IMR-90 (cell line): ENCODE measurements around the gene RGL4. TPM values are rescaled to one million over a fixed set of nuclear protein-coding genes. Genes with fewer than 3 reads are reported as not detected.

Experiments
- ATAC-seq: fragments of 200-7000 bp; cut with Tn5 transposase; 2 replicates; pipeline ENCODE4 v1.9.1; 2020; ENCODE audit warnings: low read depth, mild to moderate bottlenecking, moderate library complexity
- BruUV-seq: library from RNA; stranded (reverse); fragments of 400-500 nt; replicated peaks from 2 replicates; lab custom pipeline; 2021; lab: Mats Ljungman, UMichigan
- CTCF ChIA-PET: fragments of 300-600 bp; formaldehyde crosslinking; extraction: SDS; loops from one replicate; lab custom pipeline; 2021; ENCODE audit warnings: antibody characterized with exemption; lab: Yijun Ruan, JAX
- POLR2A ChIA-PET: fragments of 300-600 bp; sonication (Branson Sonifier 250); formaldehyde crosslinking; loops from one replicate; lab custom pipeline; 2022; ENCODE audit warnings: antibody characterized with exemption; ENCODE audit not compliant: unreplicated experiment; lab: Charles Lee
- DNase-seq: peaks from one replicate; pipeline ENCODE4 v3.0.0; 2013
- H2AFZ ChIP-seq: replicated peaks from 2 replicates; pipeline ENCODE3; 2013; ENCODE audit warnings: low read length, mild to moderate bottlenecking; ENCODE audit not compliant: poor library complexity
- H2AK5ac ChIP-seq: 2 replicates; pipeline ENCODE4 v1.6.1; 2013; ENCODE audit warnings: low read depth, low read length, inconsistent platforms
- H2AK9ac ChIP-seq: replicated peaks from 2 replicates; pipeline ENCODE3; 2013; ENCODE audit warnings: mild to moderate bottlenecking, low read depth, low read length, moderate library complexity; ENCODE audit not compliant: poor library complexity
- H2BK120ac ChIP-seq: 2 replicates; pipeline ENCODE4 v1.6.1; 2013; ENCODE audit warnings: low read depth, low read length, inconsistent platforms
- H2BK15ac ChIP-seq: 3 replicates; pipeline ENCODE4 v1.6.1; 2013; ENCODE audit warnings: low read depth, low read length, inconsistent platforms
- H2BK20ac ChIP-seq: 2 replicates; pipeline ENCODE4 v1.6.1; 2013; ENCODE audit warnings: low read depth, mild to moderate bottlenecking, inconsistent platforms, low read length, moderate library complexity
- H2BK5ac ChIP-seq: 2 replicates; pipeline ENCODE4 v1.6.1; 2013; ENCODE audit warnings: mild to moderate bottlenecking, low read depth, low read length, inconsistent platforms; ENCODE audit not compliant: poor library complexity, severe bottlenecking
- H3K14ac ChIP-seq: replicated peaks from 2 replicates; pipeline ENCODE4 v1.6.1; 2013; ENCODE audit warnings: low read depth, low read length, inconsistent platforms
- H3K18ac ChIP-seq: 2 replicates; pipeline ENCODE4 v1.6.1; 2013; ENCODE audit warnings: low read depth, low read length, control low read depth
- H3K23ac ChIP-seq: 2 replicates; pipeline ENCODE4 v1.6.1; 2013; ENCODE audit warnings: low read depth, low read length, inconsistent platforms
- H3K27ac ChIP-seq: 2 replicates; pipeline ENCODE4 v1.5.1; 2013; ENCODE audit warnings: mild to moderate bottlenecking, control low read depth, low read length; ENCODE audit not compliant: insufficient read depth
- H3K27me3 ChIP-seq: 2 replicates; pipeline ENCODE4 v1.6.1; 2013; ENCODE audit warnings: low read length; ENCODE audit not compliant: control insufficient read depth, insufficient read depth
- H3K36me3 ChIP-seq: 2 replicates; pipeline ENCODE4 v1.6.1; 2013; ENCODE audit warnings: low read length, mixed read lengths; ENCODE audit not compliant: control insufficient read depth, insufficient read depth
- H3K4ac ChIP-seq: 2 replicates; pipeline ENCODE4 v1.6.1; 2013; ENCODE audit warnings: low read depth, low read length, inconsistent platforms
- H3K4me1 ChIP-seq: 2 replicates; pipeline ENCODE4 v1.6.1; 2013; ENCODE audit warnings: low read length, mixed read lengths; ENCODE audit not compliant: control insufficient read depth, insufficient read depth
- H3K4me2 ChIP-seq: 2 replicates; pipeline ENCODE4 v1.6.1; 2013; ENCODE audit warnings: low read depth, mild to moderate bottlenecking, control low read depth, low read length, moderate library complexity
- H3K4me3 ChIP-seq: 2 replicates; pipeline ENCODE4 v1.5.1; 2013; ENCODE audit warnings: low read depth, mild to moderate bottlenecking, control low read depth, low read length, moderate library complexity; ENCODE audit not compliant: insufficient read depth
- H3K56ac ChIP-seq: 2 replicates; pipeline ENCODE4 v1.6.1; 2013; ENCODE audit warnings: low read length, inconsistent platforms; ENCODE audit not compliant: insufficient read depth; ENCODE audit errors: extremely low read depth
- H3K79me1 ChIP-seq, 2 experiments: 2 replicates each; pipeline ENCODE4 v1.6.1; 2013; ENCODE audit warnings: low read length in 2 of 2, inconsistent platforms in 1 of 2, low read depth in 1 of 2
- H3K9ac ChIP-seq: 2 replicates; pipeline ENCODE4 v1.6.1; 2013; ENCODE audit warnings: low read depth, low read length, control low read depth
- H3K9me1 ChIP-seq: 2 replicates; pipeline ENCODE4 v1.6.1; 2013; ENCODE audit warnings: low read length, inconsistent platforms; ENCODE audit not compliant: insufficient read depth
- H3K9me3 ChIP-seq: 2 replicates; pipeline ENCODE4 v1.6.1; 2013; ENCODE audit warnings: low read length; ENCODE audit not compliant: control insufficient read depth, insufficient read depth
- H4K20me1 ChIP-seq: 2 replicates; pipeline ENCODE4 v1.6.1; 2013; ENCODE audit warnings: low read length, inconsistent platforms; ENCODE audit not compliant: insufficient read depth
- H4K5ac ChIP-seq: 2 replicates; pipeline ENCODE4 v1.6.1; 2013; ENCODE audit warnings: mild to moderate bottlenecking, low read depth, low read length, control low read depth
- H4K8ac ChIP-seq, 2 experiments: 2 replicates each; pipeline ENCODE4 v1.6.1; 2013; ENCODE audit warnings: low read depth in 2 of 2, low read length in 2 of 2, control low read depth in 1 of 2, inconsistent platforms in 1 of 2
- H4K91ac ChIP-seq: 2 replicates; pipeline ENCODE4 v1.6.1; 2013; ENCODE audit warnings: low read depth, low read length, inconsistent platforms; ENCODE audit not compliant: insufficient read depth
- FOS ChIP-seq: fragments of 150-350 bp; IDR thresholded peaks from 2 replicates; pipeline ENCODE4 v1.6.1; 2016; ENCODE audit warnings: low read depth, low read length
- RCOR1 ChIP-seq: IDR thresholded peaks from 2 replicates; pipeline ENCODE4 v1.6.1; 2012; ENCODE audit warnings: mild to moderate bottlenecking, low read length, improper control_type of control experiment; ENCODE audit not compliant: insufficient replicate concordance
- RFX5 ChIP-seq: IDR thresholded peaks from 2 replicates; pipeline ENCODE4 v1.8.0; 2012; ENCODE audit warnings: low read depth, mild to moderate bottlenecking, low read length, moderate library complexity
- dilution Hi-C: fragments of 300-500 bp; cut with HindIII; formaldehyde crosslinking; loops from one replicate; pipeline ENCODE4 v1.14.3; 2018; ENCODE audit warnings: low sequenced_read_pairs; ENCODE audit not compliant: unreplicated experiment
- in situ Hi-C: fragments of 300-500 bp; cut with MboI; formaldehyde crosslinking; loops from 3 replicates; pipeline ENCODE4 v1.14.3; 2019; ENCODE audit warnings: low sequenced_read_pairs, inconsistent platforms, mixed read lengths
- intact Hi-C: fragments of 100-400 bp; cut with micrococcal nuclease; formaldehyde crosslinking; loops from 2 replicates; pipeline ENCODE4 v1.10.0; 2022
- polyA plus RNA-seq, 3 experiments: library from polyadenylated mRNA; depleted of rRNA; stranded (reverse); fragments of >200 nt; gene quantifications; 2 replicates each; pipeline ENCODE4 v1.2.3, GENCODE V29; 2012; ENCODE audit warnings: low replicate concordance in 1 of 3
- total RNA-seq: library from RNA; depleted of rRNA; stranded (reverse); fragments of >200 nt; gene quantifications from 2 replicates; pipeline ENCODE4 v1.2.3, GENCODE V29; 2012

RGL4 gene
- total and polyA plus RNA-seq, 2 of the 4 experiments (the other 2 are of a cell fraction) = not detected

DNA sequence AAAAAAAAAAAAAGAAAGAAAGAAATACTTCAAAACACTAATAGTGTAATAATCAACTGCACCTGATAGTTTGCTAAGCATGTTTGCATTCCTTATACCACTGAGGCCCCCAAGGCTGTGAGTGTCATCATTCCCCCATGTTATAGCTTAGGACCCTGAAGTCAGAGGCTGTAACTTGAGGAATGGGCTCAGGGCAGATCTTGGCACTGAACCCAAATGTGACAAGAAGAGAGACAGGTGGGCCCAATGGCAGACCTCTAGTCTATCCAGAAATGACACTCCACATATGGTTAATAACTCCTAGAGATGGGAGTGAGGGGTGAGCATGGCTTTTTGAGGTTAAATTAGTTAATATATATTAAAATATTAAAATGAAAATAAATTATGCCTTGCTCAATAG lies 46.9 kb downstream of the RGL4 start:
- ATAC-seq (no peak), DNase-seq (no peak)
- peaks cover 9% of the 10 kb centered on the region for H3K36me3 ChIP-seq
- H4K91ac ChIP-seq = no peak overlapping the region
- no peak overlapping the region for H3K27ac ChIP-seq
- no peak overlapping the region for H2BK5ac ChIP-seq
- no peak overlapping the region for H3K4ac ChIP-seq
- no peak overlapping the region for H3K23ac ChIP-seq
- H3K79me1 ChIP-seq = no peaks in the 10 kb centered on the region
- H4K20me1 ChIP-seq = no peaks in the 10 kb centered on the region
- BruUV-seq = no TSS peak
- peaks cover 5% of the 10 kb centered on the region; the same call in 1 of the 2 replicates for H3K9me1 ChIP-seq
- no peak for TF ChIP-seq FOS
- no peak for TF ChIP-seq RFX5
- TF ChIP-seq RCOR1 = no peak
- H3K56ac ChIP-seq = no peak overlapping the region
- H3K18ac ChIP-seq = no peak overlapping the region
- no peak overlapping the region for H3K4me3 ChIP-seq
- H2BK20ac ChIP-seq = no peak overlapping the region
- H3K14ac ChIP-seq = no peak overlapping the region
- intact Hi-C loops (no loop called here), in situ Hi-C loops (no loop called here), dilution Hi-C loops (no loop called here)
- no peak overlapping the region for H2BK15ac ChIP-seq
- no peak overlapping the region for H2AK5ac ChIP-seq
- no peak overlapping the region for H2AFZ ChIP-seq
- no peak overlapping the region for H2BK120ac ChIP-seq
- no peak overlapping the region for H4K8ac ChIP-seq
- H3K9me3 ChIP-seq = no peaks in the 10 kb centered on the region
- no peaks in the 10 kb centered on the region for H3K4me1 ChIP-seq
- no peak overlapping the region for H2AK9ac ChIP-seq
- POLR2A ChIA-PET = no interaction called here
- no peaks in the 10 kb centered on the region for H3K27me3 ChIP-seq
- H3K4me2 ChIP-seq = no peak overlapping the region
- no peak overlapping the region for H4K5ac ChIP-seq
- CTCF ChIA-PET = no interaction called here
- H3K9ac ChIP-seq = no peak overlapping the region
